ENCODE measurements around the gene FXYD3. TPM values are rescaled to one million over a fixed set of nuclear protein-coding genes. Genes with fewer than 3 reads are reported as not detected.

The FXYD3 gene
- polyA plus RNA-seq, 1 donor (not counting 4 experiments of a cell fraction or from before 2014, with no cell fraction given), result 851 TPM

- no peak for FAIRE-seq
- TF ChIP-seq CTCF (optimal IDR thresholded peaks at IDR 0.05 in 1 of 3, IDR thresholded peaks at IDR 0.05 in 1 of 3, conservative IDR thresholded peaks at IDR 0.05 in 1 of 3; ENCODE audit: extremely low read depth in 1 of 3, insufficient read depth in 2 of 3, low read length in 3 of 3) (no peak), EZH2 (IDR thresholded peaks at IDR 0.05; ENCODE audit: low read length) (no peak)
- no peaks in the 10 kb centered on the region for H3K36me3 ChIP-seq (ENCODE audit: control insufficient read depth in 2 of 2, extremely low read depth in 1 of 2, insufficient read depth in 2 of 2, low read length in 2 of 2)
- H3K9me1 ChIP-seq (ENCODE audit: control insufficient read depth, extremely low read depth, insufficient read depth, low read length), result no peaks in the 10 kb centered on the region
- no peak overlapping the region for H3K4me3 ChIP-seq (ENCODE audit: control insufficient read depth in 2 of 3, extremely low read depth in 1 of 3, insufficient read depth in 2 of 3, low read depth in 1 of 3, low read length in 3 of 3)
- no peak overlapping the region for H2AFZ ChIP-seq (ENCODE audit: control insufficient read depth, low read length)
- H3K4me1 ChIP-seq (ENCODE audit: control insufficient read depth, extremely low read depth, insufficient read depth, low read length), result peaks cover 20% of the 10 kb centered on the region
- H4K20me1 ChIP-seq (ENCODE audit: control insufficient read depth, extremely low read depth, insufficient read depth, low read length), result no peaks in the 10 kb centered on the region
- H3K9me3 ChIP-seq (ENCODE audit: control insufficient read depth, low read depth, low read length), result no peaks in the 10 kb centered on the region
- H3K4me2 ChIP-seq (ENCODE audit: control insufficient read depth, extremely low read depth, insufficient read depth, low read depth, low read length), result no peak overlapping the region
- no peak overlapping the region for H3K27ac ChIP-seq (ENCODE audit: control insufficient read depth, insufficient read depth, low read length)
- DNase-seq (ENCODE audit: low read depth, low spot score), result no peak
- no peaks in the 10 kb centered on the region for H3K79me2 ChIP-seq (ENCODE audit: control insufficient read depth, insufficient read depth, low read length)
- H3K27me3 ChIP-seq (ENCODE audit: control insufficient read depth, extremely low read depth, insufficient read depth, low read length), result no peaks in the 10 kb centered on the region
- H3K9ac ChIP-seq (ENCODE audit: control insufficient read depth, extremely low read depth, insufficient read depth, low read length), result no peak overlapping the region
- dilution Hi-C loops (cut with MboI; ENCODE audit: extremely low pct_ligation_motif_present, low sequenced_read_pairs), result no loop called here
Observed at GRCh38 chr19:35104361-35104760, 11.3 kb upstream of the FXYD3 start.

GRCh38 chr19:35105047-35105410 lies 10.6 kb upstream of the FXYD3 start:
- DNase-seq (ENCODE audit: low read depth, low spot score), result no peak
- no peak for TF ChIP-seq EZH2 (IDR thresholded peaks at IDR 0.05; ENCODE audit: low read length)
- TF ChIP-seq CTCF (optimal IDR thresholded peaks at IDR 0.05 in 1 of 3, IDR thresholded peaks at IDR 0.05 in 1 of 3, conservative IDR thresholded peaks at IDR 0.05 in 1 of 3; ENCODE audit: extremely low read depth in 1 of 3, insufficient read depth in 2 of 3, low read length in 3 of 3), result no peak

More at GRCh38 chr19:35105047-35105410, 10.6 kb upstream of the FXYD3 start:
- Histone ChIP-seq H3K9ac (ENCODE audit: control insufficient read depth, extremely low read depth, insufficient read depth, low read length) (no peak overlapping the region), H2AFZ (ENCODE audit: control insufficient read depth, low read length) (no peak overlapping the region), H3K9me1 (ENCODE audit: control insufficient read depth, extremely low read depth, insufficient read depth, low read length) (no peaks in the 10 kb centered on the region), H3K4me2 (ENCODE audit: control insufficient read depth, extremely low read depth, insufficient read depth, low read depth, low read length) (no peak overlapping the region), H3K4me3 (ENCODE audit: control insufficient read depth in 2 of 3, extremely low read depth in 1 of 3, insufficient read depth in 2 of 3, low read depth in 1 of 3, low read length in 3 of 3) (no peak overlapping the region), H3K27me3 (ENCODE audit: control insufficient read depth, extremely low read depth, insufficient read depth, low read length) (no peaks in the 10 kb centered on the region), H3K4me1 (ENCODE audit: control insufficient read depth, extremely low read depth, insufficient read depth, low read length) (peaks cover 27% of the 10 kb centered on the region), H3K9me3 (ENCODE audit: control insufficient read depth, low read depth, low read length) (no peaks in the 10 kb centered on the region), H3K27ac (ENCODE audit: control insufficient read depth, insufficient read depth, low read length) (no peak overlapping the region), H3K79me2 (ENCODE audit: control insufficient read depth, insufficient read depth, low read length) (no peaks in the 10 kb centered on the region), H4K20me1 (ENCODE audit: control insufficient read depth, extremely low read depth, insufficient read depth, low read length) (no peaks in the 10 kb centered on the region), H3K36me3 (ENCODE audit: control insufficient read depth in 2 of 2, extremely low read depth in 1 of 2, insufficient read depth in 2 of 2, low read length in 2 of 2) (no peaks in the 10 kb centered on the region)
- dilution Hi-C loops (cut with MboI; ENCODE audit: extremely low pct_ligation_motif_present, low sequenced_read_pairs), result no loop called here
- no peak for FAIRE-seq

All from keratinocyte (primary cell).